HEK293T (cell line): ENCODE data around the gene EXOC8.

Experiments
- FOXA1 ChIP-seq: fragments of 450-650 bp; IDR thresholded peaks from 2 replicates; pipeline ENCODE4 v1.6.1; 2016; ENCODE audit warnings: mild to moderate bottlenecking
- L3MBTL2 ChIP-seq: fragments of 450-650 bp; conservative IDR thresholded peaks from 2 replicates; pipeline ENCODE4 v1.6.1; 2016; ENCODE audit warnings: mild to moderate bottlenecking
- SP1 ChIP-seq: fragments of 450-650 bp; IDR thresholded peaks from 2 replicates; pipeline ENCODE4 v1.6.1; 2017
- TARDBP ChIP-seq: fragments of 450-650 bp; IDR thresholded peaks from 2 replicates; pipeline ENCODE4 v1.6.1; 2016

GRCh38 chr1:231284441-231284840 lies 53.2 kb downstream of the EXOC8 start:
- TF ChIP-seq TARDBP, result no peak
- TF ChIP-seq L3MBTL2, result no peak
- no peak for TF ChIP-seq SP1
- no peak for TF ChIP-seq FOXA1
